HL-60 (cell line): ENCODE measurements around the gene ERBB4.

ENCODE experiments used
- CTCF ChIP-seq: IDR thresholded peaks from one replicate; pipeline ENCODE4 v1.5.1; 2011; ENCODE audit warnings: low read length, control low read depth, inconsistent platforms; ENCODE audit not compliant: insufficient read depth
- POLR2AphosphoS5 ChIP-seq: IDR thresholded peaks from 2 replicates; pipeline ENCODE4 v1.6.1; 2012; ENCODE audit warnings: low read depth
- SPI1 ChIP-seq: IDR thresholded peaks from 2 replicates; pipeline ENCODE4 v1.6.1; 2012; ENCODE audit warnings: low read depth, mild to moderate bottlenecking, borderline replicate concordance

- TF ChIP-seq CTCF: no peak
- no peak for TF ChIP-seq SPI1
- no peak for TF ChIP-seq POLR2AphosphoS5
Observed at GRCh38 chr2:211671977-211672376, 866.6 kb downstream of the ERBB4 start.
